ENCODE measurements around the gene PLPP3.
"Not testable (repeated sequence)": the region's sequence is repeated elsewhere in the genome, so short reads cannot be mapped to it uniquely, and the experiment has no call there.

Gene PLPP3

GRCh38 chr1:56578963-56579875 lies at the start of gene PLPP3:
TSS of gene PLPP3 (minus strand) at chr1:56579563. CDS start at chr1:56579016, 547 bp downstream.
- peak; percentile 89 for DNase-seq (ENCODE audit: low spot score)

- DNase-seq (ENCODE audit: low spot score), result no peak
Observed at GRCh38 chr1:56627636-56628039, 48.3 kb upstream of the PLPP3 start.

DNA sequence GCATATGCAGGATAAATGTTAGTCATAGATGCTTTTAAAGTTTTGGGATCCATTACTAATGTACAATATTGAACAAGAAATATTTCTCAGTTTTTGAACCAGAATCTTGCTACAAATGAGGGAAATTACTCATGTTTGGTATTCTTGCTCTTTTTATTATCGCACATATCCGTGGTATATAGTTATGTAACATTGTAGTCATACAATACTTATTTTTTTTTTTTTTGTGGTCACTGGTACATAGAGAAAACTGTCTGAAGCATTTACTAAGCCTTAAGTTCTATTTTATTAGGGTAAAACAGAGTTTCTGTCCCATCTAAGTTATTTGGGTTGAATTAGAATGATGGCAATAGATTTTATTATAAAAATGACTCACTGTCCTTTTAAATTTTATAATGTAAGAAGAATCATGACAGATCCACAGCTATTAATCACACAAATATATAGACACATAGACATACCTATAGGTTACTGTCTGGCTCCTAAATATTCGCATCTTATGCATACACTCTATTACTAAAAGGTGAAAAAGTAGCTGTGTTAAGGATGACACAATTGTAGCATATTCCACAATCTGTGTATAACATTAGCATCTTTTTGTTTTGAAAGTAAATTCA lies 47.8 kb upstream of the PLPP3 start:
- no peak for DNase-seq (ENCODE audit: low spot score)

- DNase-seq (ENCODE audit: low spot score), result peak; percentile 41
Observed at GRCh38 chr1:56626546-56626945, 47.2 kb upstream of the PLPP3 start.

- no peak for DNase-seq (ENCODE audit: low spot score)
Observed at GRCh38 chr1:56625819-56626440, 46.6 kb upstream of the PLPP3 start.

GRCh38 chr1:56617141-56617540 lies 37.8 kb upstream of the PLPP3 start:
- no peak for DNase-seq (ENCODE audit: low spot score)

DNA sequence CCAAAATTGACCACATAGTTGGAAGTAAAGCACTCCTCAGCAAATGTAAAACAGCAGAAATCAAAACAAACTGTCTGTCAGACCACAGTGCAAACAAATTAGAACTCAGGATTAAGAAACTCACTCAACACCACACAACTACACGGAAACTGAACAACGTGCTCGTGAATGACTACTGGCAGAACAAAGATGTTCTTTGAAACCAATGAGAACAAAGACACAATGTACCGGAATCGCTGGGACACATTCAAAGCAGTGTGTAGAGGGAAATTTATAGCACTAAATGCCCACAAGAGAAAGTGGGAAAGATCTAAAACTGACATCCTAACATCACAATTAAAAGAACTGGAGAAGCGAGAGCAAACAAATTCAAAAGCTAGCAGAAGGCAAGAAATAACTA lies 31.4 kb upstream of the PLPP3 start:
- not testable (repeated sequence) for DNase-seq (ENCODE audit: low spot score)

DNA sequence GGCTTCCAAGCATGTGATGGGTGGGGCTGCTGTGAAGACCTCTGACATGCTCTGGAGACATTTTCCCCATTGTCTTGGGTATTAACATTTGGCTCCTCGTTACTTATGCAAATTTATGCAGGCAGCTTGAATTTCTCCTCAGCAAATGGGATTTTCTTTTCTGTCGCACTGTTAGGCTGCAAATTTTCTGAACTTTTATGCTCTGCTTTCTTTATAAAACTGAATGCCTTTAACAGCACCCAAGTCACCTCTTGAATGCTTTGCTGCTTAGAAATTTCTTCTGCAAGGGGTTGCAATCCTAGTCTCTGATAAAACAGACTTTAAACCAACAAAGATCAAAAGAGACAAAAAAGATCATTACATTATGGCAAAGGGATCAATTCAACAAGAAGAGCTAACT lies 30.7 kb upstream of the PLPP3 start:
- not testable (repeated sequence) for DNase-seq (ENCODE audit: low spot score)

DNA sequence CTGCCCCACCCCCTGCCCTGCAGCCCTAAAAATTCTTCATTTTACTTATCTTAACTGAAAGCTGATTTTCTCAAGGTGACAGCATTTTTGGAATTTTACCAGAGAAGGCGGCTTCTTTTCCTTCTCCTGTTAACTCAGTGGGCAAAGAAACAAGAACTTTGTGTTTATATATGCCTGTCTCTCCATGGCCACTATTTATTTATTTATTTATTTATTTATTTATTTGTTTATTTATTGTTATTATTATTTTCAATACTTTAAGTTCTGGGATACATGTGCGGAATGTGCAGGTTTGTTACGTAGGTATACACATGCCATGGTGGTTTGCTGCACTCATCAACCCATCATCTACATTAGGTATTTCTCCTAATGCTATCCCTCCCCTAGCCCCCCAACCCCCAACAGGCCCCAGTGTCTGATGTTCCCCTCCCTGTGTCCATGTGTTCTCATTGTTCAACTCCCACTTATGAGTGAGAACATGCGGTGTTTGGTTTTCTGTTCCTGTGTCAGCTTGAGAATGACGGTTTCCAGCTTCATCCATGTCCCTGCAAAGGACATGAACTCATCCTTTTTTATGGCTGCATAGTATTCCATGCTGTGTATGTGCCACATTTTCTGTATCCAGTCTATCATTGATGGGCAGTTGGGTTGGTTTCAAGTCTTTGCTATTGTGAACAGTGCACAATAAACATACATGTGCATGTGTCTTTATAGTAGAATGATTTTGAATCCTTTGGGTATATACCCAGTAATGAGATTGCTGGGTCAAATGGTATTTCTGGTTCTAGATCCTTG lies 16.2 kb upstream of the PLPP3 start:
- DNase-seq (ENCODE audit: low spot score), result not testable (repeated sequence)

DNA sequence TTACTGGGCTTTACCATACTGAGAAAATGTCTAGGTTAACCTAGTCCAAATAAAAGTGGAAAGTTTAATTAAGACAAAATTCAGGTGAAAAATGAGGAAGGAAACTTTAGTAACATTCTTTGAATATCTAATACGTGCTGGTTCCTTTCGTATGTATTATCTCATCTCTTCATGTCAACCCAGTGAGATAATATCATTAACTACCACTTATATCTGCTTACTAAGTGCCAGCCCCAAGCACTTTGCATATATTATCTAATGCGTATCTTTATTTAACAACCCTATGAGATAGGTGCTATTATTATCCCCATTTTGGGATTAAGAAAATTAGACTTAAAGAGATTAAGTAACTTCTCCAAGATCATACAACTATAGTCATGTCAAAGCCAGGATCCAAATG lies 12.5 kb upstream of the PLPP3 start:
- no peak for DNase-seq (ENCODE audit: low spot score)

GRCh38 chr1:56590520-56591011 lies 11.2 kb upstream of the PLPP3 start:
- DNase-seq (ENCODE audit: low spot score), result no peak

DNA sequence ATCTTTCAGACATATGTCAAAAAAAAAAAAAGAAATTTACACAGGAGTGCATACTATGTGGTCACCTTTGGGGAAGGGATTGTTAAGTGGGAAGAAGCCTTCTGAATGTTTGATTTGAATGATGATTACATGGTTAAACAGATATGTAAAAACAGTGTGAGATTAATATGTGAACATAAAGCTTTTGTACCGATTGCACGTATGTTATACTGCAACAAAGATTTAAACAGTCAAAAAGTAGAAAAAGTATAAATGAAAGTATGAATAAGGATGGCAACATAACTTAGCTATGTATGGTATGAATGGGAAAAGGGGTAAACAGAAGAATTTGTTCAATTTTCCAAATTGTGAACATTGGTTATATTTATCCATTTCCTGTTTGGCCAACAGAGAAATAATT lies 10.0 kb upstream of the PLPP3 start:
- DNase-seq (ENCODE audit: low spot score), result no peak

DNA sequence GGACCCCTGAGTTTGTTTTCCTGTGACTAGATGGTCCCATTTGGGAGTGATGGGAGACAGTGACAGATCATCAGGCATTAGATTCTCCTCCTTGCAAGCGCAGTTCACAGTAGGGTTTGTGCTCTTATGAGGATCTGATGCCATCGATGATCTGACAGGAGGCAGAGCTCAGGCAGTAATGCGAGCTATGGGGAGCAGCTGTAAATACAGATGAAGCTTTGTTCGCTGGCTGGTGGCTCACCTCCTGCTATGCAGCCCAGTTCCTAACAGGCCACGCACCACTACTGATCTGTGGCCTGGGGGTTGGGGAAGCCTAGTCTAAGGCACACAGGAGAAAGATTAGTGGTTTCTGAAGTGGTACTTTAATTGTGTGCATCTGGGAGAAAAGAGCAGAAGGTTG lies 7.1 kb upstream of the PLPP3 start:
- no peak for DNase-seq (ENCODE audit: low spot score)

DNA sequence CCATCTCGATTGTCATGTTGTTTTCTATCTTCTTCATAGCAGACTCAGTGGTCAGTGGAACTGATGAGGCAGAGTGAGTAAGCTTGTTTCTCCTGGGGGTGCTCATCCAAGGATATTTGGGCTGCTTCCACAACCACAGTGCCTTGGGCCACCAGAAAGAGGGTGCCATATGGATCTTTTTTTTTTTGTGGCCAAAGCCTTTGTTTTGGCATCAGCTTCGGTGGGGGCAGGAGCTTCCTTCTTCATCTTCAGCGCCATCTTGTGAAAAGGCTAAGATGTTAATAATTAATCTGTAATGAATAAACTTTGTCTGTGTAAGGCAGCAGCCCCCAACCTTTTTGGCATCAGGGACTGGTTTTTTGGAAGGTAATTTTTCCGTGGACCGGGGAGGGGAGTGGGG lies 6.6 kb upstream of the PLPP3 start:
- DNase-seq (ENCODE audit: low spot score), result no peak

GRCh38 chr1:56584910-56585528 lies 5.7 kb upstream of the PLPP3 start:
- peak; percentile 62 for DNase-seq (ENCODE audit: low spot score)

GRCh38 chr1:56583957-56584468 lies 4.7 kb upstream of the PLPP3 start:
- DNase-seq (ENCODE audit: low spot score), result no peak

- no peak for DNase-seq (ENCODE audit: low spot score)
Observed at GRCh38 chr1:56580771-56581170, 1.4 kb upstream of the PLPP3 start.

DNA sequence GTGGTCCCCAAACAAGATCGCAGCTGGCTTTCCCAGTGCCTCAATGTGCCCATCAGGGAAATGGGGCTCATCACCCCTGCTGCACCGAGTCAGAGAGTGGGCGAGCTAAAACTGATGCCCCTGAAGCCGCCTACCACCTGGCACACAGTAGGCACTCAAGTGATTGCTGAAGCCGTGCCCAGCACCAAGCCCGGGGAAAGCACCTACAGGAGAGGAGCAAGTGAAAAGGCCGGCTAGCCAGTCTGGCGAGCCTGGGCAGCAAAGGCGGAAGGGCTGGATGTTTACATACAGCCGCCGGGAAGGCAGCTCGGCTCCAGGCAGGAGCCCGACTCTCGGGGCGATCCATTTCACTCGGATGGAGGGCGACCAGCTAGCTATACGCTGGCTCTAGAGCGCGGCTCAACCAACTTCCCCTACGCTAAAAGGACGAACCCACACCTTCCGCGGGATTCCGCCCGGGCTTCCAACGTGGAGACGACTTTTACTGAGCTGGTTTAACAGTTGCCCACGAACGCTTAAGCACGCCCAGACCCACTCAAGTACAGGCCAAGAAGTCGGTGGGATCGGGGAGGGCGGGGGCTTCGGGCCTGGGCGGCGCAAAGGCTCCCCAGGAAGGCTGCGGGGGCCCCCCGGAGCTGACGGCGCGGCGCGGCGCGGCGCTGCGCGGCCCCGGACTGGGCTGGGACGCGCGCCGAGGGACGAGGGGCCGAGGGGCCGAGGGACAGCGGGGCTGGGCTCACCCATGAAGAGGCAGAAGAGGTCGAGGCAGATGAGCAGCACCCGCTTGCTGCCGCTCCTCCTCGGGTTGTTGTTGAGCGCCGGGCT lies 1.0 kb downstream of the PLPP3 start:
- DNase-seq (ENCODE audit: low spot score), result peak; percentile 27

DNA sequence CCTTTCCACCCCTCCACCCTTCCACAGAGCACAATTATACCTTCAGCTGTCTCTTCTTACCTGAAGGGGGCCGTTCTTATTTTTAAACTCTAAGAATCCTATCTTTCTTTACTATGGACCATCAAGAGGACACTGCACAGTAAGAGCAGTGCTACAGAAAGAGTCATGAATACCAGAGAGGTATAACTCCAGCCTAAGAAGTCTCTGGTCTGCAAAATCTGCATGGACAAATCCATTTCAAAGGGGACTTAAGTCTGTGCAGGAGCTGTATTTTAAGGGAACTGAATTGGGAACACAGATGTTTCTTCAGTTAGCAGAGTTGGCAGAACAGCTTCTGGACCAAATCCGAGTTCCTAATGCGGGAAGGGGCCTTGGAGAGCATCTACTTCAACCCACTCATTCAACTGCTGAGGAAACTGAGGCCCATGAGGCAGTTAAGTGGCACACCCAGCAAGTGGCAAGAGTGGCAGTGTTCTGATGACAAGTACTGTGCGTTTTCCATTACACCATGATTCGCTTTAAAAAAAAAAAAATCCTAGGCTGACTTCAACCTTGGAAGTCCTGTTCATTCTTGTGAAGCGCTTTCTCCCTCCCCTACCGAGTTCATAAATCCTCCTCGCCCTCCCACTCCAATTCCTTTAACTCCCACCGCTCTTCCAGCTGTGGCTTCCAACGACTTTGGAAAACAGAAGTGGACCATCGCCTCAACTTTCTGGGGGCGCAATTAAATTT lies 1.8 kb downstream of the PLPP3 start:
- no peak for DNase-seq (ENCODE audit: low spot score)
